Loucy (cell line): ENCODE data around the gene AHCYL1.

ENCODE experiments used
- CTCF ChIP-seq: fragments of 200-600 bp; sonication (generic); conservative IDR thresholded peaks from 2 replicates; pipeline ENCODE4 v1.5.1; 2014; ENCODE audit warnings: mild to moderate bottlenecking, antibody characterized with exemption, low read length
- EZH2phosphoT487 ChIP-seq: fragments of 200-600 bp; IDR thresholded peaks from 2 replicates; pipeline ENCODE4 v1.6.1; 2018; ENCODE audit warnings: antibody characterized with exemption, mild to moderate bottlenecking, moderate library complexity, borderline replicate concordance

GRCh38 chr1:109979489-109980091, 5.0 kb upstream of the AHCYL1 start:
- TF ChIP-seq CTCF (no peak), EZH2phosphoT487 (no peak)
